ENCODE data around the gene GPR107.

DNA sequence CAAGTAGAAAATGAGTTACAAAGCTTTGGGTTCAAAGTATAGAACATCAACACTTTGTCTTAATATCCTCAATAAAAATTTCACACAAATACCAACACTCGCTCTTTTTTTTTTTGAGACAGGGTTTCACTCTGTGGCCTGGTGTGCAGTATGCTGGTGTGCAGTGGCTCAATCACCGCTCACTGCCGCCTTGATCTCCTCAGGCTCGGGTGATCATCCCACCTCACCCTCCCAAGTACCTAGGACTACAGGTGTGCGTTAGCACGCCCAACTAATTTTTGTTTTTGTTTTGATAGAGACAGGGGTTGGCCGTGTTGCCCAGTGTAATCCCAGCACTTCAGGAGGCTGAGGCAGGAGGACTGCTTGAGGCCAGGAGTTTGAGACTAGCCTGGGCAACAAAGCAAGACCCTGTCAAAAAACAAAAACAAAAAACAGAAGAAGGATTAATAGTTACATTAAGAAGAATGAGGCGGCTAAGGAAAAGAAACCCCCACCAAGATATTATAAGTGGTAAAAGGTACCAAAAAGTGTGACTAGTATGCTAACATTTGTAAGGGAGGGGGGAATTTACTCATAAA, 31.1 kb upstream of the GPR107 start:
- TF ChIP-seq, protein P1, sequence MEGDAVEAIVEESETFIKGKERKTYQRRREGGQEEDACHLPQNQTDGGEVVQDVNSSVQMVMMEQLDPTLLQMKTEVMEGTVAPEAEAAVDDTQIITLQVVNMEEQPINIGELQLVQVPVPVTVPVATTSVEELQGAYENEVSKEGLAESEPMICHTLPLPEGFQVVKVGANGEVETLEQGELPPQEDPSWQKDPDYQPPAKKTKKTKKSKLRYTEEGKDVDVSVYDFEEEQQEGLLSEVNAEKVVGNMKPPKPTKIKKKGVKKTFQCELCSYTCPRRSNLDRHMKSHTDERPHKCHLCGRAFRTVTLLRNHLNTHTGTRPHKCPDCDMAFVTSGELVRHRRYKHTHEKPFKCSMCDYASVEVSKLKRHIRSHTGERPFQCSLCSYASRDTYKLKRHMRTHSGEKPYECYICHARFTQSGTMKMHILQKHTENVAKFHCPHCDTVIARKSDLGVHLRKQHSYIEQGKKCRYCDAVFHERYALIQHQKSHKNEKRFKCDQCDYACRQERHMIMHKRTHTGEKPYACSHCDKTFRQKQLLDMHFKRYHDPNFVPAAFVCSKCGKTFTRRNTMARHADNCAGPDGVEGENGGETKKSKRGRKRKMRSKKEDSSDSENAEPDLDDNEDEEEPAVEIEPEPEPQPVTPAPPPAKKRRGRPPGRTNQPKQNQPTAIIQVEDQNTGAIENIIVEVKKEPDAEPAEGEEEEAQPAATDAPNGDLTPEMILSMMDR (IDR thresholded peaks at IDR 0.05), result no peak
- no peak for TF ChIP-seq EZH2 (IDR thresholded peaks at IDR 0.05; ENCODE audit: borderline replicate concordance, insufficient read depth, low read depth, low read length, poor library complexity, severe bottlenecking)
